Kidney epithelial cell (primary cell): ENCODE data around the gene DOCK9. TPM values are rescaled to one million over a fixed set of nuclear protein-coding genes. Genes with fewer than 3 reads are reported as not detected.
A peak's percentile ranks its signal among the peaks of the same experiment; 100 is the strongest.

Experiments used
- DNase-seq: peaks from one replicate; pipeline ENCODE4 v3.0.0-alpha.2; 2010; ENCODE audit warnings: low read depth
- H3K27me3 ChIP-seq: 2 replicates; pipeline ENCODE4 v1.6.0; 2011; ENCODE audit warnings: low read length; ENCODE audit not compliant: control insufficient read depth, insufficient read depth
- H3K36me3 ChIP-seq: 2 replicates; pipeline ENCODE4 v1.5.1; 2011; ENCODE audit warnings: low read length; ENCODE audit not compliant: control insufficient read depth, insufficient read depth
- H3K4me3 ChIP-seq: 2 replicates; pipeline ENCODE4 v1.5.1; 2011; ENCODE audit warnings: low read depth, mild to moderate bottlenecking, control low read depth, low read length
- CTCF ChIP-seq: IDR thresholded peaks from 2 replicates; pipeline ENCODE4 v1.5.1; 2011; ENCODE audit warnings: mild to moderate bottlenecking, moderate library complexity, low read length, control low read depth, inconsistent platforms; ENCODE audit not compliant: insufficient read depth, poor library complexity, severe bottlenecking
- total RNA-seq: library from RNA; depleted of rRNA; stranded (reverse); fragments of >200 nt; gene quantifications from 2 replicates; pipeline ENCODE4 v1.2.3, GENCODE V29; 2015

Gene DOCK9
- total RNA-seq, 1 donor from 2014 or later = 226 TPM

- Histone ChIP-seq H3K36me3 (peaks cover 4% of the 10 kb centered on the region), H3K27me3 (no peaks in the 10 kb centered on the region), H3K4me3 (no peak overlapping the region)
- no peak for DNase-seq
- no peak for TF ChIP-seq CTCF
These were observed 184.9 kb downstream of the DOCK9 start for GRCh38 chr13:98792785-98793495.

- TF ChIP-seq CTCF = no peak
- Histone ChIP-seq H3K27me3 (no peaks in the 10 kb centered on the region), H3K4me3 (no peak overlapping the region), H3K36me3 (peaks cover 4% of the 10 kb centered on the region)
- DNase-seq = no peak
These were observed 185.5 kb downstream of the DOCK9 start for GRCh38 chr13:98792321-98792720.

- no peak for TF ChIP-seq CTCF
- H3K4me3 ChIP-seq = no peak overlapping the region
- no peaks in the 10 kb centered on the region for H3K27me3 ChIP-seq
- peaks cover 4% of the 10 kb centered on the region for H3K36me3 ChIP-seq
- no peak for DNase-seq
These were observed 186.3 kb downstream of the DOCK9 start for GRCh38 chr13:98791611-98792010.

GRCh38 chr13:98787996-98788395 lies 189.9 kb downstream of the DOCK9 start:
- no peak for DNase-seq
- TF ChIP-seq CTCF = no peak
- no peaks in the 10 kb centered on the region for H3K36me3 ChIP-seq
- peaks cover 2% of the 10 kb centered on the region for H3K27me3 ChIP-seq
- no peak overlapping the region for H3K4me3 ChIP-seq

- peaks cover 2% of the 10 kb centered on the region for H3K27me3 ChIP-seq
- TF ChIP-seq CTCF = no peak
- DNase-seq = no peak
- H3K4me3 ChIP-seq = no peak overlapping the region
- no peaks in the 10 kb centered on the region for H3K36me3 ChIP-seq
These were observed 190.7 kb downstream of the DOCK9 start for GRCh38 chr13:98787173-98787572.

GRCh38 chr13:98786023-98786422 lies 191.8 kb downstream of the DOCK9 start:
- no peak for TF ChIP-seq CTCF
- DNase-seq = peak; percentile 14
- peaks cover 2% of the 10 kb centered on the region for H3K27me3 ChIP-seq
- no peak overlapping the region for H3K4me3 ChIP-seq
- H3K36me3 ChIP-seq = no peaks in the 10 kb centered on the region
